ENCODE data around the gene GRHL1.

Gene GRHL1

DNA sequence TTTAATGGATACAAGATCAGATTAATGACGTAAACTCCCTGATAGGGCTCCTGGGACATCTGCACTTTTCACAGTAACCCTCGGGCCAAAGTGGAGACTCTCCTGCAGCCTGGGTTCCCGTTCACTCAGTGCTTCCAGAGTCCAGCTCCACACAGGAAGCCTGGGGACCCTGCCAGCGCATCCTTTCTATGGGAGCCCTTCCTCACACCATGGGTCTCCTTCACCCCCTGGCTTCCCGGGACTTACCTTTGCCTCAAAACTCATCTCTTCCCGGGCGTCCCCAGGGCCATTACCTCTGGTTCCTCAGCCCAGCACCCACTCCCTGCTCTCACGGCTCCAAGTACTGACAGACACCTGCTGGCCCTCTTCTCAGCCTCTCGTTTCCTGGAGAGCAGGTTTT, 51.2 kb downstream of the GRHL1 start:
- TF ChIP-seq, protein P1, sequence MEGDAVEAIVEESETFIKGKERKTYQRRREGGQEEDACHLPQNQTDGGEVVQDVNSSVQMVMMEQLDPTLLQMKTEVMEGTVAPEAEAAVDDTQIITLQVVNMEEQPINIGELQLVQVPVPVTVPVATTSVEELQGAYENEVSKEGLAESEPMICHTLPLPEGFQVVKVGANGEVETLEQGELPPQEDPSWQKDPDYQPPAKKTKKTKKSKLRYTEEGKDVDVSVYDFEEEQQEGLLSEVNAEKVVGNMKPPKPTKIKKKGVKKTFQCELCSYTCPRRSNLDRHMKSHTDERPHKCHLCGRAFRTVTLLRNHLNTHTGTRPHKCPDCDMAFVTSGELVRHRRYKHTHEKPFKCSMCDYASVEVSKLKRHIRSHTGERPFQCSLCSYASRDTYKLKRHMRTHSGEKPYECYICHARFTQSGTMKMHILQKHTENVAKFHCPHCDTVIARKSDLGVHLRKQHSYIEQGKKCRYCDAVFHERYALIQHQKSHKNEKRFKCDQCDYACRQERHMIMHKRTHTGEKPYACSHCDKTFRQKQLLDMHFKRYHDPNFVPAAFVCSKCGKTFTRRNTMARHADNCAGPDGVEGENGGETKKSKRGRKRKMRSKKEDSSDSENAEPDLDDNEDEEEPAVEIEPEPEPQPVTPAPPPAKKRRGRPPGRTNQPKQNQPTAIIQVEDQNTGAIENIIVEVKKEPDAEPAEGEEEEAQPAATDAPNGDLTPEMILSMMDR (IDR thresholded peaks at IDR 0.05; ENCODE audit: low read depth, low read length, missing control alignments), result no peak

DNA sequence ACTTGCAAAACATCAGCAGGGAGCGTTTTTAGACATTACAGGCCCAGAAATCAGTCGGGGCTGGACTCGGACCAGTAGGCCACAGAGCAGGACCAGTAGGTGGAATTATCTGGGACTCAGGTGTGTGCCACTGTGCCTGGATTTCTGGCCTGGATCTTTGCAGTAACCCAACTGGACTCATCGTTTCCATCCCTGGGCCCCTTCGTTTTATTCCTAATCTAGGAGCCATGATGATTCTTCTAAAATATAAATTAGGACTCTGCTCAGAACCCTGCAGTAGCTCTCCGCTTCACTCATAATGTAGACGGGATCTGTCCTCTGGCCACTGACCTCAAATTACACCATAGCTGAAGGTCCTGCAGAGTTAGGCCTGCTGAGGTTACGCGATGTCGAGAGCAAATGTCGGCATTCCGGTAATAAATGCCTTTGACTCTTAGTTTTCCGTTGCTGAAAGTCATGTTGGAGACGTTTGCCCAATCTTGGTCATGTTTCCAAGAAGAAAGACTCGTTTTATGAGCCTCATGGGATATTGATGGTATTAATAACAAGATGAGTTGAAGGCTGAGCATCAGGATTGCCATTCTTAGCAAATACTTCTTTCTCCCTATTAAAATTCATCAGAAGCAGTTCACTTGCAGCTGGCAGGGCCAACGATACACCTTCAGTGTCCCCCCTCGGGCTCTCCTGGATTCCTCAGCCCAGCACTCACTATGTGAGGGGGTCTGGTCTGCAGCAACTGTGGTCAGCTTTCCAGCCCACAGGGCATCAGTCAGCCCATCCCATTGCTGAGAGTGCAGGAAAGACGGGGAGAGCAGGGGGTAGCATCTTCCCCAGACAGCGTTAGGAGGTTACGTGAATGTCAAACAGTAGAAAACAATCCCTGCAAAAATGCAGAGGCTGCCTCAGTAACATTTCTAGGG, 52.0 kb downstream of the GRHL1 start:
- no peak overlapping the region for H3K4me3 ChIP-seq (ENCODE audit: low read depth, low read length)
- no peak for DNase-seq (ENCODE audit: low read depth)
- TF ChIP-seq, protein P1 (IDR thresholded peaks at IDR 0.05; ENCODE audit: low read depth, low read length, missing control alignments), result no peak

More for the DNA sequence above, 51.2 kb downstream of the GRHL1 start:
- DNase-seq (ENCODE audit: low read depth), result no peak
- no peak overlapping the region for H3K4me3 ChIP-seq (ENCODE audit: low read depth, low read length)

DNA sequence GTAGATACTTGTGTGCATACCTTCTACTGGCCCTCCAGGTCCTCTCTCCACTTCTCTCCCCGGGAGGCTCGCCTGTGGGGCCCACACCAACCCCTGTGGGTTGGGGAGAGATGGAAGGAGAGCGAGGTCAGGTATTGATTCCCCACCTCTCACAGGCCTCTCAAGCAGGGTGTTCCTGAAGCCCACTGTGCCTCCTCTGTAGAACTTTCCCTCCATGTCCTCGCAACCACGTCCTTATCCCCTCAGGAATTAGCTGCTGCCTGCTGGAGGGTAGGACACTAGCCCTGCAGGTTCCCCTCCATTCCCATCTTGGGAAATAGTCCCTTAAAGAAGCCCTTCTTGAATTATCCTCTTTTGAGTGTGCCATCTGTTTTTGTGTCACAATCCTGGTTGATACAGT, 52.9 kb downstream of the GRHL1 start:
- TF ChIP-seq, protein P1 (IDR thresholded peaks at IDR 0.05; ENCODE audit: low read depth, low read length, missing control alignments), result no peak
- no peak for DNase-seq (ENCODE audit: low read depth)
- H3K4me3 ChIP-seq (ENCODE audit: low read depth, low read length), result no peak overlapping the region

DNA sequence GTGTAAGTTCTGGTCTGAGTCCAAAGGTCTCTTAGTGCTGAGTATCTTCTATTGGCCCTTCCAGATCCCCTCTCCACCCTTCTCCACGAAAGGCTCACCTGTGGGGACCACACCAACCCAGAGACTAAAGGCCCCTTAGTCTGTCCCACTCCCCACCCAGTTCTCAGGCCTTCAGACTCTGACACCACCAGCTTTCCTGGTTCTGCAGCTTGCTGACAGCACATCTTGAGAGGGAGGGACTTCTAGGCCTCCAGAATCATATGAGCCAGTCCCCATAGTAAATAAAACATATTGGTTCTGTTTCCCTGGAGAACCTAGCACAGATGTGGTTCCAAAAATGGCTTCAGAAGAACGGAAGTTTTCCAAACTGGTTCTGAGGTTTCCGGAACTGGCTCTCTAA, 53.3 kb downstream of the GRHL1 start:
- H3K4me3 ChIP-seq (ENCODE audit: low read depth, low read length), result no peak overlapping the region
- TF ChIP-seq, protein P1 (IDR thresholded peaks at IDR 0.05; ENCODE audit: low read depth, low read length, missing control alignments), result no peak
- DNase-seq (ENCODE audit: low read depth), result no peak

DNA sequence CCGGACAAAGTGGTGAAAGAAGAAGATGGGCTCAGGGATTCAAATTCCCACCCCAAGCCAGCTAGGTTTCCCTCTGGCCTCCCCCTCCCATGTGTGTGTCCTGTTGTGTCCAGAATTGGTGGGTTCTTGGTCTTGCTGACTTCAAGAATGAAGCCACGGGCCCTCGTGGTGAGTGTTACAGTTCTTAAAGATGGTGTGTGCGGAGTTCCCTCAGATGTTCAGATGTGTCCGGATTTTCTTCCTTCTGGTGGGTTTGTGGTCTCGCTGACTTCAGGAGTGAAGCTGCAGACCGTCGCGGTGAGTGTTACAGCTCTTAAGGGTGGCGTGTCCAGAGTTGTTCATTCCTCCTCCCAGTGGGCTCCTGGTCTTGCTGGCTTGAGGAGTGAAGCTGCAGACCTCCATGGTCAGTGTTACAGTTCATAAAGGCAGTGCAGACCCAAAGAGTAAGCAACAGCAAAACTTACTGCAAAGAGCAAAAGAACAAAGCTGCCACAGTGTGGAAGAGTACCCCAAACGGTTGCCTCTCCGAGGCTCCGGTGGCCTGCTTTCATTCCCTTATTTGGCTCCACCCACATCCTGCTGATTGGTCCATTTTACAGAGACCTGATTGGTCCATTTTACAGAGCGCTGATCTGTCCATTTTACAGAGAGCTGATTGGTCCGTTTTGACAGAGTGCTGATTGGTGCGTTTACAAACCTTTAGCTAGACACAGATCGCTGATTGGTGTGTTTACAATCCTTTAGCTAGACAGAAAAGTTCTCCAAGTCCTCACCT, 54.2 kb downstream of the GRHL1 start:
- TF ChIP-seq, protein P1 (IDR thresholded peaks at IDR 0.05; ENCODE audit: low read depth, low read length, missing control alignments), result no peak
- DNase-seq (ENCODE audit: low read depth), result no peak

DNA sequence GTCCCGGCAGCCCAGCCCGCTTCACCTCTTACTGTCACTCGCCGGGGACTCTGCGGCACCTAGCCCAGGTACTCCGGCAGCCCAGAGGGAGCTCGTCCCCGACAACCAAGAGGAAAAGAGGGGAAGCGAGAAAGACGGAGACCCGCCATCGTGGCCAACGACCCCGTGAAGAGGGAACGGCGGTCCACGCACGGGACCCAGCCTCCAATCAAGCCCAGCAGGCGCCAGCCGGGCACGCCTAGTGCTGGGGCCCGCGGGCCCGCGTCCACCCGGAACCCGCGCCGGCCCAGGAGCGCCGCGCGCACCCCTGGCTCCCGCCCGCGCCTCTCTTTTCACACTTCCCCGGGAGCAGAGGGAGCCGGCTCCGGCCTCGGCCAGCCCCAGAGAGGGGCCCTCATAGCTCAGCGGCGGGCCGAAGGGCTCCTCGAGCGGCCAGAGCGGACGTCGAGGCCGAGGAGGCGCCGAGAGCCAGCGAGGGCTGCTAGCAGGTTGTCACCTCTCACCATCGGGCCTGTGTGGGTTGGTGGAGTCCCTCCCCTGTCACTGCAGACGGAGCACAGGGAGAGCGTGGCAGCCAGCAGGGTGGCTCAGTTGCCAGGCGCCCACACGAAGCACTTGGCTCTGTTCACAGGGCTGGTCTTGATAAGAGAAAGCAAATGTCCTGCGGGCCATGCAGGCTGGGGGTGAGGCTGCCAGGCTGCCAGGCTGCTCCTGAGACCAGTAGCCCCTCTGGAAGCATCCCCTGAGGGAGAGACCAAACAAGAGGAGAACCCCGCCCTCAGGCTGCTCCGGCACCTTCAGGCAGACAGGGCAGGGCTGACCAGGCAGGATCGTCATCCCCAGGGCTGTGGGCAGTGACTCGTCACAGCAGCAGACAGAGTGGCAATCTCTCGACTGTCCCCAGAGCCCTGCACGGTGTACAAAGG, 55.0 kb downstream of the GRHL1 start:
- no peak overlapping the region for H3K4me3 ChIP-seq (ENCODE audit: low read depth, low read length)
- TF ChIP-seq, protein P1 (IDR thresholded peaks at IDR 0.05; ENCODE audit: low read depth, low read length, missing control alignments), result no peak
- DNase-seq (ENCODE audit: low read depth), result no peak

More for the DNA sequence above, 54.2 kb downstream of the GRHL1 start:
- H3K4me3 ChIP-seq (ENCODE audit: low read depth, low read length), result no peak overlapping the region
